Heart left ventricle (tissue), 13 donors: ENCODE results near the gene SYF2.
"Not testable (repeated sequence)": the region's sequence is repeated elsewhere in the genome, so short reads cannot be mapped to it uniquely, and the experiment has no call there.

ENCODE experiments used
- POLR2A ChIP-seq, 2 donors: fragments of 450-650 bp; IDR thresholded peaks; one replicate each; pipeline ENCODE4 v1.6.1; 2017; ENCODE audit warnings: antibody characterized with exemption in 2 of 2, mild to moderate bottlenecking in 2 of 2, moderate library complexity in 2 of 2
- TF ChIP-seq, protein P1 (sequence below), 12 donors: fragments of 200-600 bp; sonication (generic) in 4 of 12; IDR thresholded peaks; one replicate each; pipeline versions ENCODE4 v1.5.0 to v1.8.0; 2018 to 2022; ENCODE audit warnings: antibody characterized with exemption in 12 of 12, mild to moderate bottlenecking in 5 of 12
- donor health status: ischemic (EF 13 %, LVEDD 7.1; RV severe dilation, severe dysfunction).
- donor health status: DM: no; HTN: yes; CAD: no.
- donor health status: DM: no; HTN: no; CAD: no.
- donor health status: ischemic (EF 25% LVEDD 6.9; RV normal size, moderate dysfunction).
- donor health status: ischemic (EF 25% LVEDD 5.7; RV mildly dilated, moderate dysfunction).
- donor health status: ischemic (EF 35%, LVEDD 5.7; RV mildly dilated, moderate dysfunction).
- donor health status: nonischemic (EF 11% LVEDD 7.7; RV severe dilation, severe dysfunction).
- donor health status: DM: yes; HTN: yes; CAD: no.
- donor health status: PGD.
- donor health status: ischemic (EF 29% LVEDD 5.4; RV normal size, mild dysfunction).
- donor health status: nonischemic (EF 23%, LVEDD 6.1; RV moderate dilation, normal function).

DNA sequence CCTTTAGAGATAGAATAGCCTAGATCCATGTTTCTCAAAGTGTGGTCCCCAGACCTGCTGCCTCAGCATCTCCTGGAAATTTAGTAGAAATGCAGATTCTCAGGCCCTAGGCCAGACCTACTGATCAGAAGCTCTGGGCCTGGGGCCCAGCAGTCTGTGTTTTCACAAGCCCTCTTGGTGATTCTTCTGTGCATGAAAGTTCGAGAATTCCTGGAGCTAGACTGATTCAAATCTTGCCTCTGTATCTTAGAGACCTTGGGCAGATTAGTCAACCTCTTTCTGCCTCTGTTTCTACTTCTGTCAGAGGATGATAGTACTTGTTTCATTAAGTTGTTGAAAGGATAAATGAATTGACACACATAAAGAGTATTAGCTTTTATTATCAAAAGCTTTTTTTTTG is 45.0 kb upstream of the SYF2 start:
- TF ChIP-seq, protein P1, sequence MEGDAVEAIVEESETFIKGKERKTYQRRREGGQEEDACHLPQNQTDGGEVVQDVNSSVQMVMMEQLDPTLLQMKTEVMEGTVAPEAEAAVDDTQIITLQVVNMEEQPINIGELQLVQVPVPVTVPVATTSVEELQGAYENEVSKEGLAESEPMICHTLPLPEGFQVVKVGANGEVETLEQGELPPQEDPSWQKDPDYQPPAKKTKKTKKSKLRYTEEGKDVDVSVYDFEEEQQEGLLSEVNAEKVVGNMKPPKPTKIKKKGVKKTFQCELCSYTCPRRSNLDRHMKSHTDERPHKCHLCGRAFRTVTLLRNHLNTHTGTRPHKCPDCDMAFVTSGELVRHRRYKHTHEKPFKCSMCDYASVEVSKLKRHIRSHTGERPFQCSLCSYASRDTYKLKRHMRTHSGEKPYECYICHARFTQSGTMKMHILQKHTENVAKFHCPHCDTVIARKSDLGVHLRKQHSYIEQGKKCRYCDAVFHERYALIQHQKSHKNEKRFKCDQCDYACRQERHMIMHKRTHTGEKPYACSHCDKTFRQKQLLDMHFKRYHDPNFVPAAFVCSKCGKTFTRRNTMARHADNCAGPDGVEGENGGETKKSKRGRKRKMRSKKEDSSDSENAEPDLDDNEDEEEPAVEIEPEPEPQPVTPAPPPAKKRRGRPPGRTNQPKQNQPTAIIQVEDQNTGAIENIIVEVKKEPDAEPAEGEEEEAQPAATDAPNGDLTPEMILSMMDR (IDR thresholded peaks at IDR 0.05) = not testable (repeated sequence)
- TF ChIP-seq POLR2A (IDR thresholded peaks at IDR 0.05) = not testable (repeated sequence)
